ENCODE results near the gene PHEX. TPM values are rescaled to one million over a fixed set of nuclear protein-coding genes. Genes with fewer than 3 reads are reported as not detected.

PHEX gene
- total RNA-seq, 4 donors from 2014 or later = 0.14 to 0.20 TPM; not detected in 2

DNA sequence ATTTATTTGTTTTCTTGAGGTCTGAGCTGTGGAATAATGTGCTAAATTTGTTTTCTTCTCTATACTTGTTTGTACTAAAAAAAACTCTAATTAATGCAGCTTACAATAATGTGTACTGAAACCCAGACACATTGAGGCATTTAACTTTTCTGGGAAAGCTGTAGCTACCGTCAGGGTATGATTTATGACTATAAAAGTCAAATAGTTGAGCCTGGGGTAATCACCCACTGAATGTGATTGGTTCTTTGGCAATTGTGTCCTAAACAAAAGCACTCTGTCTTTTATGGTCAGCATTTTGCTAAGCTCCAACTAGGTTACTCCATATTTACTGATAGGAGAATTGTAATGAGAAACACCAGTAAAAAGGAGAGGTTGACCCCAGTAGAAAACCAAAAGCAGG, 174.7 kb downstream of the PHEX start:
- Histone ChIP-seq H3K27me3 (no peaks in the 10 kb centered on the region), H3K27ac (no peak overlapping the region), H3K4me3 (no peak overlapping the region), H3K4me1 (no peaks in the 10 kb centered on the region), H3K9me3 (no peaks in the 10 kb centered on the region), H3K36me3 (no peaks in the 10 kb centered on the region)
- intact Hi-C loops (cut with DNase I; ENCODE audit: low total_unique reads) = no loop called here
- no peak for TF ChIP-seq POLR2AphosphoS5 (IDR thresholded peaks at IDR 0.05)
- TF ChIP-seq POLR2A (IDR thresholded peaks at IDR 0.05) = no peak
- TF ChIP-seq, protein P1, sequence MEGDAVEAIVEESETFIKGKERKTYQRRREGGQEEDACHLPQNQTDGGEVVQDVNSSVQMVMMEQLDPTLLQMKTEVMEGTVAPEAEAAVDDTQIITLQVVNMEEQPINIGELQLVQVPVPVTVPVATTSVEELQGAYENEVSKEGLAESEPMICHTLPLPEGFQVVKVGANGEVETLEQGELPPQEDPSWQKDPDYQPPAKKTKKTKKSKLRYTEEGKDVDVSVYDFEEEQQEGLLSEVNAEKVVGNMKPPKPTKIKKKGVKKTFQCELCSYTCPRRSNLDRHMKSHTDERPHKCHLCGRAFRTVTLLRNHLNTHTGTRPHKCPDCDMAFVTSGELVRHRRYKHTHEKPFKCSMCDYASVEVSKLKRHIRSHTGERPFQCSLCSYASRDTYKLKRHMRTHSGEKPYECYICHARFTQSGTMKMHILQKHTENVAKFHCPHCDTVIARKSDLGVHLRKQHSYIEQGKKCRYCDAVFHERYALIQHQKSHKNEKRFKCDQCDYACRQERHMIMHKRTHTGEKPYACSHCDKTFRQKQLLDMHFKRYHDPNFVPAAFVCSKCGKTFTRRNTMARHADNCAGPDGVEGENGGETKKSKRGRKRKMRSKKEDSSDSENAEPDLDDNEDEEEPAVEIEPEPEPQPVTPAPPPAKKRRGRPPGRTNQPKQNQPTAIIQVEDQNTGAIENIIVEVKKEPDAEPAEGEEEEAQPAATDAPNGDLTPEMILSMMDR (IDR thresholded peaks at IDR 0.05) = no peak
- no peak for TF ChIP-seq EP300 (IDR thresholded peaks at IDR 0.05; ENCODE audit: low read depth)
- in situ Hi-C loops (cut with MboI; ENCODE audit: low pct_ligation_motif_present in 1 of 4, low pct_unique_long_range_greater_than_20kb in 1 of 4, low sequenced_read_pairs in 3 of 4) = no loop called here
- DNase-seq = no peak
- WGBS, 2 donors (ENCODE audit: low coverage in 1 of 2) = 23 to 25% methylated on average over 1 of the region's 1 CpG

DNA sequence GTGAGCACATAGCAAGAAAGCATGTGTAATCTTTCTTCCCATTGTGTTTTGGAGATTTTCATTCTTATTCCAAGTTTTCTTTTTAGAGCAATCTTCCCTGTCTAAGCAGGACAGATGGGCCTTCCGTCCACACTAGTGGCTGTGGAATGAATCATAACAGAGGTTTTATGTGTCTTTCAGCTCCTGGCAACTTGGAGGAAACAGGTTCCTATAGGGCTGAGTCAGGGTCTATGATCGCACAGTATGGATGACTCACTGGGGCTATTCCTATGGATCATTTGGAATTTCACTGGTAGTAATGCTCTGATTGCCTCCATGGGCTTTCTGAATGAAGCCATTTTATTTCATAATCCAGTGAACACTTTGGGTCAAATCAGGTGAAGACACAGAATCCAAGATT, 188.8 kb downstream of the PHEX start:
- H3K27me3 ChIP-seq = no peaks in the 10 kb centered on the region
- TF ChIP-seq EP300 (IDR thresholded peaks at IDR 0.05; ENCODE audit: low read depth) (no peak), POLR2AphosphoS5 (IDR thresholded peaks at IDR 0.05) (no peak), POLR2A (IDR thresholded peaks at IDR 0.05) (no peak)
- TF ChIP-seq, protein P1 (IDR thresholded peaks at IDR 0.05) = no peak
- H3K27ac ChIP-seq = no peak overlapping the region
- no peaks in the 10 kb centered on the region for H3K9me3 ChIP-seq
- no peak overlapping the region for H3K4me3 ChIP-seq
- H3K4me1 ChIP-seq = no peaks in the 10 kb centered on the region
- 82% methylated on average over 2 of the region's 2 CpGs; no CpG with 5 or more reads in 1 of the 2 donors for WGBS, 2 donors (ENCODE audit: low coverage in 1 of 2)
- intact Hi-C loops (cut with DNase I; ENCODE audit: low total_unique reads) (loop anchor here (1.0 kb wide), 1 partner anchor 19 kb away; no protein-coding TSS in a partner anchor), in situ Hi-C loops (cut with MboI; ENCODE audit: low pct_ligation_motif_present in 1 of 4, low pct_unique_long_range_greater_than_20kb in 1 of 4, low sequenced_read_pairs in 3 of 4) (no loop called here)
- DNase-seq = no peak
- H3K36me3 ChIP-seq = no peaks in the 10 kb centered on the region

DNA sequence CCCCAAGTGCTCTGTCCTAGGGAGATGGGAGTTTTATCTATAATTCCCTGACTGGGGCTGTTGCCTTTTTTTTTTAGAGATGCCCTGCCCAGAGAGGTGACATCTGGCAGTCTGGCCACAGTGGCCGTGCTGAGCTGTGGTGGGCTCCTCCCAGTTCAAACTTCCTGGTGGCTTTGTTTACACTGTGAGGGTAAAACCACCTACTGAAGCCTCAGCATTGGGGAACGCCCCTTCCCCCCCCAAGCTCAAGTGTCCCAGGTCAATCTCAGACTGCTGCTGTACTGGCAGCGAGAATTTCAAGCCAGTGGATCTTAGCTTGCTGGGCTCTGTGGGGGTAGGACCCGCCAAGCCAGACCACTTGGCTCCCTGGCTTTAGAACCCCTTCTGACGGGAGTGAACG, 202.3 kb downstream of the PHEX start:
- in situ Hi-C loops (cut with MboI; ENCODE audit: low pct_ligation_motif_present in 1 of 4, low pct_unique_long_range_greater_than_20kb in 1 of 4, low sequenced_read_pairs in 3 of 4) = no loop called here

DNA sequence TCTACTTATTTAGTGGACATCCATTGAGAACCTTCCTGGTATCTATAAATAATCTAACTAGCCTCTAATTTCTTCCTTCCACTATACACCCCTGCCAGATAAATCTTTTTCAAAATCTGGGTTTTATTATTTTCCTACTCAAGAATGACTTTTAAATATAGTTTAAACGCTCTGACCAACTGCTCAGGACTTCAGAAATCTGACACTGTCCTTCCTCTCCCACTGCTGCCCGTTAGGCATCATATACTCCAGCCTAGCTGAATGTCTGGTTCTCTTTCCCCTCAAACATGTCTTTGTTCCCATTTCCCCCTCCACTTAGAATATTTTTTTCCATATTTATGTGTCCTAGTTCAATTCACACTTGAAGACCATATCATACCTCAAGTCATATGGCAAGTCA, 205.4 kb downstream of the PHEX start:
- Histone ChIP-seq H3K9me3 (no peaks in the 10 kb centered on the region), H3K36me3 (no peaks in the 10 kb centered on the region), H3K27ac (no peak overlapping the region), H3K4me3 (no peak overlapping the region), H3K27me3 (no peaks in the 10 kb centered on the region), H3K4me1 (no peaks in the 10 kb centered on the region)
- intact Hi-C loops (cut with DNase I; ENCODE audit: low total_unique reads) = no loop called here
- DNase-seq = no peak
- in situ Hi-C loops (cut with MboI; ENCODE audit: low pct_ligation_motif_present in 1 of 4, low pct_unique_long_range_greater_than_20kb in 1 of 4, low sequenced_read_pairs in 3 of 4) = no loop called here
- 64 to 77% methylated on average over 2 of the region's 2 CpGs for WGBS, 2 donors (ENCODE audit: low coverage in 1 of 2)
- TF ChIP-seq, protein P1 (IDR thresholded peaks at IDR 0.05) = no peak
- TF ChIP-seq EP300 (IDR thresholded peaks at IDR 0.05; ENCODE audit: low read depth) (no peak), POLR2A (IDR thresholded peaks at IDR 0.05) (no peak), POLR2AphosphoS5 (IDR thresholded peaks at IDR 0.05) (no peak)

More for the DNA sequence above, 202.3 kb downstream of the PHEX start:
- H3K4me1 ChIP-seq = no peaks in the 10 kb centered on the region
- no peak for TF ChIP-seq POLR2A (IDR thresholded peaks at IDR 0.05)
- TF ChIP-seq POLR2AphosphoS5 (IDR thresholded peaks at IDR 0.05) = no peak
- no peak for TF ChIP-seq EP300 (IDR thresholded peaks at IDR 0.05; ENCODE audit: low read depth)
- TF ChIP-seq, protein P1 (IDR thresholded peaks at IDR 0.05) = no peak
- no peak for DNase-seq
- H3K36me3 ChIP-seq = no peaks in the 10 kb centered on the region
- intact Hi-C loops (cut with DNase I; ENCODE audit: low total_unique reads) = no loop called here
- no peak overlapping the region for H3K4me3 ChIP-seq
- H3K27ac ChIP-seq = no peak overlapping the region
- no peaks in the 10 kb centered on the region for H3K9me3 ChIP-seq
- H3K27me3 ChIP-seq = no peaks in the 10 kb centered on the region
- 79% methylated on average over 6 of the region's 6 CpGs; no CpG with 5 or more reads in 1 of the 2 donors for WGBS, 2 donors (ENCODE audit: low coverage in 1 of 2)
